Right atrium auricular region (tissue), 2 donors: ENCODE measurements around the gene HNRNPA2B1. TPM values are rescaled to one million over a fixed set of nuclear protein-coding genes. Genes with fewer than 3 reads are reported as not detected.

Experiments used
- DNase-seq: peaks from one replicate; pipeline ENCODE4 v3.0.0-alpha.2; 2019; ENCODE audit warnings: low spot score
- H3K27ac ChIP-seq, 2 donors: fragments of 200-600 bp; sonication (generic); 1 replicate in 1 of 2; 2 replicates in 1 of 2; pipeline ENCODE4 v1.5.1; 2016 to 2019
- H3K27me3 ChIP-seq, 2 donors: fragments of 200-600 bp; sonication (generic); one replicate each; pipeline versions ENCODE4 v1.5.1 to v1.6.0; 2017 to 2019
- H3K36me3 ChIP-seq: fragments of 200-600 bp; sonication (generic); one replicate; pipeline ENCODE4 v1.5.1; 2016
- H3K4me1 ChIP-seq, 2 donors: fragments of 200-600 bp; sonication (generic); one replicate each; pipeline versions ENCODE4 v1.5.1 to v1.6.0; 2017 to 2019
- H3K4me3 ChIP-seq, 2 donors: fragments of 200-600 bp; sonication (generic); 1 replicate in 1 of 2; 2 replicates in 1 of 2; pipeline ENCODE4 v1.5.1; 2017 to 2019; ENCODE audit warnings: mild to moderate bottlenecking in 1 of 2, moderate library complexity in 1 of 2
- H3K9me3 ChIP-seq, 2 donors: fragments of 200-600 bp; sonication (generic); one replicate each; pipeline ENCODE4 v1.5.1; 2019
- total RNA-seq, 2 donors: library from RNA; depleted of rRNA; stranded (reverse); fragments of >200 nt; gene quantifications; one replicate each; pipeline ENCODE4 v1.1.0, GENCODE V29; 2016
- TF ChIP-seq, protein P1 (sequence below), 2 donors: fragments of 200-600 bp; sonication (generic); IDR thresholded peaks; one replicate each; pipeline ENCODE4 v1.5.1; 2019; ENCODE audit warnings: antibody characterized with exemption in 2 of 2

Gene HNRNPA2B1
- total RNA-seq, 2 donors from 2014 or later: 124 to 160 TPM

GRCh38 chr7:26183545-26184280 is 16.8 kb downstream of the HNRNPA2B1 start:
- no peak for DNase-seq
- Histone ChIP-seq H3K27ac (peak overlapping the region in 1 of 2 donors; percentile 5), H3K4me1 (peaks cover 0 to 23% of the 10 kb centered on the region in 2 donors), H3K36me3 (peaks cover 27% of the 10 kb centered on the region), H3K9me3 (no peaks in the 10 kb centered on the region), H3K4me3 (no peak overlapping the region), H3K27me3 (no peaks in the 10 kb centered on the region)
- TF ChIP-seq, protein P1, sequence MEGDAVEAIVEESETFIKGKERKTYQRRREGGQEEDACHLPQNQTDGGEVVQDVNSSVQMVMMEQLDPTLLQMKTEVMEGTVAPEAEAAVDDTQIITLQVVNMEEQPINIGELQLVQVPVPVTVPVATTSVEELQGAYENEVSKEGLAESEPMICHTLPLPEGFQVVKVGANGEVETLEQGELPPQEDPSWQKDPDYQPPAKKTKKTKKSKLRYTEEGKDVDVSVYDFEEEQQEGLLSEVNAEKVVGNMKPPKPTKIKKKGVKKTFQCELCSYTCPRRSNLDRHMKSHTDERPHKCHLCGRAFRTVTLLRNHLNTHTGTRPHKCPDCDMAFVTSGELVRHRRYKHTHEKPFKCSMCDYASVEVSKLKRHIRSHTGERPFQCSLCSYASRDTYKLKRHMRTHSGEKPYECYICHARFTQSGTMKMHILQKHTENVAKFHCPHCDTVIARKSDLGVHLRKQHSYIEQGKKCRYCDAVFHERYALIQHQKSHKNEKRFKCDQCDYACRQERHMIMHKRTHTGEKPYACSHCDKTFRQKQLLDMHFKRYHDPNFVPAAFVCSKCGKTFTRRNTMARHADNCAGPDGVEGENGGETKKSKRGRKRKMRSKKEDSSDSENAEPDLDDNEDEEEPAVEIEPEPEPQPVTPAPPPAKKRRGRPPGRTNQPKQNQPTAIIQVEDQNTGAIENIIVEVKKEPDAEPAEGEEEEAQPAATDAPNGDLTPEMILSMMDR (IDR thresholded peaks at IDR 0.05): no peak

GRCh38 chr7:26182706-26183105 is 17.8 kb downstream of the HNRNPA2B1 start:
- no peak overlapping the region for H3K27ac ChIP-seq
- no peak for DNase-seq
- H3K27me3 ChIP-seq: no peaks in the 10 kb centered on the region
- no peak overlapping the region for H3K4me3 ChIP-seq
- H3K9me3 ChIP-seq: no peaks in the 10 kb centered on the region
- TF ChIP-seq, protein P1 (IDR thresholded peaks at IDR 0.05): no peak
- H3K4me1 ChIP-seq: peaks cover 0 to 23% of the 10 kb centered on the region in 2 donors
- peaks cover 17% of the 10 kb centered on the region for H3K36me3 ChIP-seq

- H3K27me3 ChIP-seq: no peaks in the 10 kb centered on the region
- DNase-seq: no peak
Measured at GRCh38 chr7:26182283-26182682, 18.3 kb downstream of the HNRNPA2B1 start.

GRCh38 chr7:26181474-26182227 is 18.9 kb downstream of the HNRNPA2B1 start:
- no peaks in the 10 kb centered on the region for H3K27me3 ChIP-seq
- H3K4me1 ChIP-seq: peaks cover 0 to 23% of the 10 kb centered on the region in 2 donors
- H3K36me3 ChIP-seq: peaks cover 13% of the 10 kb centered on the region
- no peak for DNase-seq
- peak overlapping the region in 1 of 2 donors; percentile 31 for H3K27ac ChIP-seq
- no peak overlapping the region for H3K4me3 ChIP-seq
- TF ChIP-seq, protein P1 (IDR thresholded peaks at IDR 0.05): no peak
- H3K9me3 ChIP-seq: no peaks in the 10 kb centered on the region

More at GRCh38 chr7:26182283-26182682, 18.3 kb downstream of the HNRNPA2B1 start:
- Histone ChIP-seq H3K36me3 (peaks cover 13% of the 10 kb centered on the region), H3K4me1 (peaks cover 0 to 23% of the 10 kb centered on the region in 2 donors), H3K27ac (no peak overlapping the region), H3K9me3 (no peaks in the 10 kb centered on the region), H3K4me3 (no peak overlapping the region)
- TF ChIP-seq, protein P1 (IDR thresholded peaks at IDR 0.05): no peak

GRCh38 chr7:26180792-26181198 is 19.8 kb downstream of the HNRNPA2B1 start:
- Histone ChIP-seq H3K4me1 (peaks cover 0 to 23% of the 10 kb centered on the region in 2 donors), H3K27me3 (no peaks in the 10 kb centered on the region), H3K27ac (peak overlapping the region in 1 of 2 donors; percentile 31), H3K4me3 (no peak overlapping the region), H3K36me3 (peaks cover 11% of the 10 kb centered on the region), H3K9me3 (no peaks in the 10 kb centered on the region)
- DNase-seq: no peak
- TF ChIP-seq, protein P1 (IDR thresholded peaks at IDR 0.05): no peak
